NB4 (cell line): ENCODE data around the gene RYR2.

ENCODE experiments used
- DNase-seq: peaks from one replicate; pipeline ENCODE4 v3.0.0; 2010; ENCODE audit warnings: low read depth
- H3K4me3 ChIP-seq: one replicate; pipeline ENCODE4 v1.5.1; 2011; ENCODE audit warnings: mild to moderate bottlenecking, low read depth, low read length, moderate library complexity
- MYC ChIP-seq: IDR thresholded peaks from 2 replicates; pipeline ENCODE4 v1.6.1; 2011; ENCODE audit warnings: low read depth, low read length
- POLR2A ChIP-seq: IDR thresholded peaks from 2 replicates; pipeline ENCODE4 v1.6.1; 2011; ENCODE audit warnings: mild to moderate bottlenecking; ENCODE audit not compliant: insufficient read length; ENCODE audit errors: extremely low read depth
- TF ChIP-seq, protein P1 (sequence below): IDR thresholded peaks from 2 replicates; pipeline ENCODE4 v1.6.1; 2011; ENCODE audit warnings: low read depth, low read length
- TF ChIP-seq, protein P2 (sequence below): IDR thresholded peaks from one replicate; pipeline ENCODE4 v1.5.1; 2012; ENCODE audit warnings: low read depth, low read length

Gene RYR2

DNA sequence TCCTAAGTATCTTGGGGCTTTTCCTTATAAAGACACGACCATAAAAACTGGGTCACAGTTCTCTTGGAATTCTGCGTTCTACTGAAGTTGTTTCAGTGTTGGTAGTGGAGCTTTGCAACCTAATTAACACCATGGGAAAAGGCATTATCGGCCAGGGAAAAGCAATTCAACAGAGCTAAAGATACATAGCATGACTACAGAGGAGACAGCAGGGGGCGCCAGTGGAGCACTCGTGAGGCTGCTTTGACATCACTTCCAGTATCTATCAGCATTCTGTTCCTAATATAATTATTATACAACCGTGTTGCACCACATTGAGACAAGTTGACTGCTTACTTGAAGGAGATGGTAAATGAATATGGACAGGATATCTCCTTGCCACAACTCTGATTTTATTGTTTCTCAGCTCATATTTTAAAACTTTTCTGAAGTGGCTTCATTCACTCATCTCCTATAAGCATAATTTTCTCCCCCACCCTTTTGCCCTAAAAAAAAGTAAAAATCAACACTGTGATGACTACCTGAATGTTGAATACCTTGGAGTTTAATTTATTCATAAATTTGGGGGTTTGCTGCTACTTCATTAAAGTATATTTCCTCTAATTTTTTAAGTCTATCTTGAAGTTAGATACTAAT, 809.3 kb downstream of the RYR2 start:
- TF ChIP-seq POLR2A, result no peak
- TF ChIP-seq, protein P1, sequence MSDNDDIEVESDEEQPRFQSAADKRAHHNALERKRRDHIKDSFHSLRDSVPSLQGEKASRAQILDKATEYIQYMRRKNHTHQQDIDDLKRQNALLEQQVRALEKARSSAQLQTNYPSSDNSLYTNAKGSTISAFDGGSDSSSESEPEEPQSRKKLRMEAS, result no peak
- TF ChIP-seq, protein P2, sequence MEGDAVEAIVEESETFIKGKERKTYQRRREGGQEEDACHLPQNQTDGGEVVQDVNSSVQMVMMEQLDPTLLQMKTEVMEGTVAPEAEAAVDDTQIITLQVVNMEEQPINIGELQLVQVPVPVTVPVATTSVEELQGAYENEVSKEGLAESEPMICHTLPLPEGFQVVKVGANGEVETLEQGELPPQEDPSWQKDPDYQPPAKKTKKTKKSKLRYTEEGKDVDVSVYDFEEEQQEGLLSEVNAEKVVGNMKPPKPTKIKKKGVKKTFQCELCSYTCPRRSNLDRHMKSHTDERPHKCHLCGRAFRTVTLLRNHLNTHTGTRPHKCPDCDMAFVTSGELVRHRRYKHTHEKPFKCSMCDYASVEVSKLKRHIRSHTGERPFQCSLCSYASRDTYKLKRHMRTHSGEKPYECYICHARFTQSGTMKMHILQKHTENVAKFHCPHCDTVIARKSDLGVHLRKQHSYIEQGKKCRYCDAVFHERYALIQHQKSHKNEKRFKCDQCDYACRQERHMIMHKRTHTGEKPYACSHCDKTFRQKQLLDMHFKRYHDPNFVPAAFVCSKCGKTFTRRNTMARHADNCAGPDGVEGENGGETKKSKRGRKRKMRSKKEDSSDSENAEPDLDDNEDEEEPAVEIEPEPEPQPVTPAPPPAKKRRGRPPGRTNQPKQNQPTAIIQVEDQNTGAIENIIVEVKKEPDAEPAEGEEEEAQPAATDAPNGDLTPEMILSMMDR, result peak; percentile 77
- TF ChIP-seq MYC, result no peak
- peak; percentile 66 for DNase-seq
- no peak overlapping the region for H3K4me3 ChIP-seq

DNA sequence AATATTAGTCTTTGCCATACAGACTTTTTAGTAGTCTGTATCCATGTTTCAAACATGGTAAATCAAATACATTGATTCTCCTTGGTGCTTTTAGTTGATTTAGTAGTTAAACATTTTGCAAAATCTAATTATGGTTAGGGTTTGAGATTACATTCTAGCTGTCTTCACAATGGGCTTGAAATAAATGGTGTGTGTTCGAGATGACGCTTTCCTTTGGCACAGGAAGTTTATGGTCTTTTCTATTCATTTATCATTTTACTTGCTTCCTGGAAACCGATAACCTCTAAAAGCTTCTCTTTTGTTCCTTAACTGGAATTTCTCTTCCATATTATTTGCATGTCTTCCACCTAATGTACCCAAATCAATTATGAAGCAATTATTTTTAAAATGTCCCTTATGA, 810.4 kb downstream of the RYR2 start:
- H3K4me3 ChIP-seq, result no peak overlapping the region
- DNase-seq, result no peak
- TF ChIP-seq, protein P1, result no peak
- no peak for TF ChIP-seq MYC
- TF ChIP-seq POLR2A, result no peak

DNA sequence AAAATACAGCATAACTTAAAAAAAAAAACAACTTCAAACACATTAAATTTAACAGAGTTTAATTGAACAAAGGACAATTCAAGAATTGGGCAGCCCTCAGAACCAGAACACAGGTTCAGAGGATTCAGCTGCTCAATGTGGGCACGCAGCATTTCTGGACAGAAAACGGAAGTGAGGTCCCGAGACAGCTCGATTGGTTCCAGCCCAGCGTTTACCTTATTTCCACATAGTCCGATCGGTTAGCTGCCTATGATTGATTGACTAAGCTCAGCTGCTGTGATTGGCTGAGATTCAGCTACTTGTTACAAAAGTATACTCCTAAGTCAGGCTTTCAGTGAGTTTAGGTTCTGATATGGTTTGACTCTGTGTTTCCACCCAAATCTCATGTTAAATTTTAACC, 815.5 kb downstream of the RYR2 start:
- no peak for DNase-seq
- TF ChIP-seq, protein P2, result no peak
- TF ChIP-seq, protein P1, result no peak
- TF ChIP-seq POLR2A, result no peak
- no peak for TF ChIP-seq MYC
- H3K4me3 ChIP-seq, result no peak overlapping the region

DNA sequence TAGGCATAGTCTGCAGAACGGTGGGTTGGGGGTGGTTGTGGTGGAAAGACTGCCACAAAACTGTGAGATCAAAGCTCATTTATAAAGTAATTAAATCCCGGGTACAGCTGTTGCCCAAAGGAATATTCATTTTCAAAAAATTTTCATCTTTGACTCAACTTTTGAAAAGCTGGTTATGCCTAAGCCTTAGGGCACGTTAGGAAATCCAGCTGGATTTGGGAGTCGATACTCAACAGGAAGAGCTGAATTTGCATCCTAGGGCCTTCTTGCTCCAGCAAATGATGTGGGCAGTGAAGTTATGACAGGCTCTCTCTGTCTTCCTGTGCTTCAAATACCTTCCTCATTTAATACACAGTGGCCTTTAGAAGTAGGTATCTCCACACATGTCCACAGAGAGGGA, 817.0 kb downstream of the RYR2 start:
- DNase-seq, result no peak
- no peak overlapping the region for H3K4me3 ChIP-seq
- TF ChIP-seq, protein P1, result no peak
- TF ChIP-seq MYC (no peak), POLR2A (no peak)
- TF ChIP-seq, protein P2, result no peak

DNA sequence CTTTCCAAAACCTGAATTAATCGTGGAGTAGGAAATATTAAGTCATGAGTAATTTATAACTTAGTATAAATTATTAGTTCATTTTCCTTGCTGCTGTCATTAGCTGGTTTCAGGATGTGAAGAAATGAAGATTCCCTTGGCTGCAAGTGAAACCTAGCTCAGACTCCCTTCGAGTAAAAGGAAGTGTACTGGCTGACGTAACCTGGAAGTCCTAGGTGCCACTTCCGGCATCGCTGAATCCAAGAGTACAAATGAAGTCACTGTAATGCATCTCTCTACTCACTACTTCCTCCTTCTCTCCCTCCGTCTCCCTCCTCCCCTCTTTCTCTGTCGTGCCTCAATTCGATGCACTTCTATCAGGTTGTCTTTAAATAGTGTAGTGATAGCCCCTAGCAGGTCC, 820.0 kb downstream of the RYR2 start:
- no peak for TF ChIP-seq POLR2A
- TF ChIP-seq, protein P1, result no peak
- H3K4me3 ChIP-seq, result no peak overlapping the region
- peak; percentile 20 for DNase-seq

DNA sequence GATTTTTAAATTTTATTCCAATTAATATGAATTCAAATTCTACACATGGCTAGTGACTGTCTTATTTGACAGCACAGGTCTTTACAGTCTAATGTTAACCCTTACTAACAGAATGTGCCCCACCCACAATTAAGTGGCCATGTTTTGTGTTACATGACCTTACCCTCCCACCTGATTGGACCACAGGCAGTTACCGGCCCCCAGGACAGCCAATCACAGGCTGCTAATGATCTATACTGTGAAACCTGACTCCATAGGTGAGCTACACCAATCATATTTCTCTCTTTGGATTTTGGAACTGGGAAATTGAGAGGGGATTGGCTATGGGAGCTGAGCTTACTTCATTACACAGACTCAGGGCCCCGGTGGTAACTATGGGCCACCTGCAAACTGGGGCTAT, 821.2 kb downstream of the RYR2 start:
- TF ChIP-seq POLR2A (no peak), MYC (no peak)
- TF ChIP-seq, protein P1, result no peak
- TF ChIP-seq, protein P2, result no peak
- DNase-seq, result no peak
- H3K4me3 ChIP-seq, result no peak overlapping the region
